ENCODE measurements around the gene ENG.

GRCh38 chr9:127863191-127863621 is 8.7 kb upstream of the ENG start:
- no peak for TF ChIP-seq CTCF (IDR thresholded peaks at IDR 0.05)
- TF ChIP-seq POLR2A (IDR thresholded peaks at IDR 0.05), result no peak

Measured in stomach (tissue), 4 donors.